Osteoblast (primary cell): Measurements from ENCODE around the gene CRPPA. TPM values are rescaled to one million over a fixed set of nuclear protein-coding genes. Genes with fewer than 3 reads are reported as not detected.

ENCODE experiments used
- DNase-seq: peaks from one replicate; pipeline ENCODE4 v3.0.0; 2011; ENCODE audit warnings: low spot score, mixed read lengths; ENCODE audit not compliant: insufficient read length; ENCODE audit errors: missing footprints
- H2AFZ ChIP-seq: 2 replicates; pipeline ENCODE4 v1.6.0; 2011; ENCODE audit warnings: mild to moderate bottlenecking, low read length
- H3K27ac ChIP-seq: 2 replicates; pipeline ENCODE4 v1.5.1; 2011; ENCODE audit warnings: mild to moderate bottlenecking, low read depth, low read length, moderate library complexity
- H3K27me3 ChIP-seq: 2 replicates; pipeline ENCODE4 v1.6.0; 2012; ENCODE audit warnings: mild to moderate bottlenecking, control low read depth, inconsistent platforms, low read length, moderate library complexity; ENCODE audit not compliant: insufficient read depth
- H3K36me3 ChIP-seq: 2 replicates; pipeline ENCODE4 v1.5.1; 2011; ENCODE audit warnings: mild to moderate bottlenecking, low read length, control low read depth, moderate library complexity; ENCODE audit not compliant: insufficient read depth
- H3K4me1 ChIP-seq: 2 replicates; pipeline ENCODE4 v1.5.1; 2011; ENCODE audit warnings: mild to moderate bottlenecking, low read length, control low read depth, moderate library complexity; ENCODE audit not compliant: insufficient read depth
- H3K4me2 ChIP-seq: 2 replicates; pipeline ENCODE4 v1.6.0; 2011; ENCODE audit warnings: mild to moderate bottlenecking, low read length; ENCODE audit not compliant: insufficient read depth
- H3K4me3 ChIP-seq: fragments of 200-600 bp; sonication (generic); 3 replicates; pipeline ENCODE4 v1.5.1; 2012; ENCODE audit warnings: mild to moderate bottlenecking, low read length, inconsistent platforms; ENCODE audit not compliant: insufficient read depth
- H3K79me2 ChIP-seq: 2 replicates; pipeline ENCODE4 v1.6.0; 2012; ENCODE audit warnings: mild to moderate bottlenecking, low read length, control low read depth, inconsistent platforms; ENCODE audit not compliant: insufficient read depth
- H3K9me3 ChIP-seq: 2 replicates; pipeline ENCODE4 v1.5.1; 2011; ENCODE audit warnings: low read depth, low read length, control low read depth
- H4K20me1 ChIP-seq: 2 replicates; pipeline ENCODE4 v1.6.0; 2012; ENCODE audit warnings: mild to moderate bottlenecking, low read length, control low read depth; ENCODE audit not compliant: insufficient read depth
- total RNA-seq: library from RNA; depleted of rRNA; stranded (reverse); fragments of >200 nt; gene quantifications from 2 replicates; pipeline ENCODE4 v1.2.3, GENCODE V29; 2012
- TF ChIP-seq, protein P1 (sequence below): IDR thresholded peaks from 2 replicates; pipeline ENCODE4 v1.5.1; 2011; ENCODE audit warnings: mild to moderate bottlenecking, low read depth, low read length, moderate library complexity; ENCODE audit errors: extremely low read depth

CRPPA gene
- total RNA-seq, 1 donor: 3.3 TPM

DNA sequence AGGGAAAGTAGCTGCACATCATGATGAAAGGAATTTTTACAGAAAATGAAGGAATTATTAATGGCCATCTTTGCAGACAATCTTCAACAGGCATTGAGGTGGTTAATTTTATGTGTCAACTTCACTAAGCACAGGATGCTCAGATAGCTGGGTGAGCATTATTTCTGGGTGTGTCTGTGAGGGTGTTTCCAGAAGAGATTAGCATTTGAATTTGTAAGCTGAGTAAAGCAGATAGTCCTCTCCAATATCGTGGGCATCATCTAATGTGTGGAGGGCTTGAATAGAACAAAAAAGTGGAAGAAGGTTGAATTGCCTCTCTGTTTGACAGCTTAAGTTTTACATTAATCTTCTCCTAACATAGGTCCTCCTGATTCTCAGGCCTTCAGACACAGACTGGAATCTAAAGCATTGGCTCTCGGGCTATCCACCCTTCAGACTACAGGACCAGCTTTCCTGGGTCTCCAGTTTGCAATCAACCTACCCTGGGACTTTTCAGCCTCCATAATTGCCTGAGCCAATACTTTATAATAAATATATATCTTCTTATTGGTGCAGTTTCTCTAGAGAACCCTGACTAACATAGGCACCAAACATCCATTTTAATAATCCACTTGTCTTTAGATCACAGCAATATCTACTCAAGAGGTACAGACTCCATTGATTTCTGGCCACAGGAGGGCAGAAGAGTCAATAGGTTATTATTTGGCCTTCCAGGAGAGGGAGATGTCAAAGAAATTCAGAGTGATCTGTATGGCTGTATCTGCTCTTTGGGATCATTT is 10.5 kb upstream of the CRPPA start:
- Histone ChIP-seq H4K20me1 (no peaks in the 10 kb centered on the region), H3K27ac (no peak overlapping the region), H3K4me1 (peaks cover 21% of the 10 kb centered on the region), H3K4me3 (no peak overlapping the region), H2AFZ (no peak overlapping the region), H3K79me2 (no peaks in the 10 kb centered on the region), H3K27me3 (no peaks in the 10 kb centered on the region), H3K9me3 (no peaks in the 10 kb centered on the region), H3K4me2 (no peak overlapping the region), H3K36me3 (no peaks in the 10 kb centered on the region)
- TF ChIP-seq, protein P1, sequence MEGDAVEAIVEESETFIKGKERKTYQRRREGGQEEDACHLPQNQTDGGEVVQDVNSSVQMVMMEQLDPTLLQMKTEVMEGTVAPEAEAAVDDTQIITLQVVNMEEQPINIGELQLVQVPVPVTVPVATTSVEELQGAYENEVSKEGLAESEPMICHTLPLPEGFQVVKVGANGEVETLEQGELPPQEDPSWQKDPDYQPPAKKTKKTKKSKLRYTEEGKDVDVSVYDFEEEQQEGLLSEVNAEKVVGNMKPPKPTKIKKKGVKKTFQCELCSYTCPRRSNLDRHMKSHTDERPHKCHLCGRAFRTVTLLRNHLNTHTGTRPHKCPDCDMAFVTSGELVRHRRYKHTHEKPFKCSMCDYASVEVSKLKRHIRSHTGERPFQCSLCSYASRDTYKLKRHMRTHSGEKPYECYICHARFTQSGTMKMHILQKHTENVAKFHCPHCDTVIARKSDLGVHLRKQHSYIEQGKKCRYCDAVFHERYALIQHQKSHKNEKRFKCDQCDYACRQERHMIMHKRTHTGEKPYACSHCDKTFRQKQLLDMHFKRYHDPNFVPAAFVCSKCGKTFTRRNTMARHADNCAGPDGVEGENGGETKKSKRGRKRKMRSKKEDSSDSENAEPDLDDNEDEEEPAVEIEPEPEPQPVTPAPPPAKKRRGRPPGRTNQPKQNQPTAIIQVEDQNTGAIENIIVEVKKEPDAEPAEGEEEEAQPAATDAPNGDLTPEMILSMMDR: peak; percentile 55
- DNase-seq: peak; percentile 55

DNA sequence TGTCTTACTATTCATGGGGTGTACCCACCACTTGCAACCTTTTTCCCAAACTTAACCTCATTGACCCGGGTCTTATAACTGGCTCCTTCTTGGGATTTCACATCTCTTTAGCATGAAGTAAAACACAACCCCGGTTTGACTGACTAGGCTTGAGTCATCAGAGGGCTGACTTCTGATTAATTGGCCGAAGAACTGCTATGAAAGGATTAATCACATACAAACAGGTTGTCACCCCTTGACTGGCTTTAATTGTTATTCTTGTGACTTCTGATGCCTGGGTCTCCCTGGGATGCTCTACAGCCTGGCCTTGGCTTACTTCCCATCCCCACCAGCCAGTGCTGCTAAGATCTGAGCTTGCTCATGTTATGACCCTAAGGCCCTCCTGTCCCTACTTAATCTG is 8.8 kb upstream of the CRPPA start:
- no peak overlapping the region for H3K27ac ChIP-seq
- H3K36me3 ChIP-seq: no peaks in the 10 kb centered on the region
- H3K27me3 ChIP-seq: no peaks in the 10 kb centered on the region
- H3K79me2 ChIP-seq: no peaks in the 10 kb centered on the region
- TF ChIP-seq, protein P1: no peak
- no peak overlapping the region for H2AFZ ChIP-seq
- no peak overlapping the region for H3K4me2 ChIP-seq
- no peaks in the 10 kb centered on the region for H3K9me3 ChIP-seq
- peaks cover 21% of the 10 kb centered on the region for H3K4me1 ChIP-seq
- H4K20me1 ChIP-seq: no peaks in the 10 kb centered on the region
- no peak overlapping the region for H3K4me3 ChIP-seq
- no peak for DNase-seq

DNA sequence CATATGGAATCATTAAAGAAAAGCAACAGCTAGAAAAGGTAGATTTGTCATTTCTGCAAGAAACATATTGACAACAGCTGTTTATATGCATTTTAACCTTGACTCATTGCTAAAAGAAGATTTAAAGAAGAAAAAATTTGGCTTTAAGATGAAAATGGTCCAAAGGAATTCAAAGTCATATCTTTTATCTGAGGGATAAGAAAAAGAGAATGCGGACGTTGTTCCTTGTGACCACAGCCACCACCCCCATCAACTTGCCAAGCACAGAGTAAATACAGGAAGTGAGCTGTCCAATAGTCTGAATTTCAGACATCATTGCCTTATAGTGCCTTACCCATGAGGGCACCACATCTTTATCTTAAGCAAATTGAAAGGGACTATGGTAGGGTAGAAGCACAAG is 7.3 kb upstream of the CRPPA start:
- H3K36me3 ChIP-seq: no peaks in the 10 kb centered on the region
- H3K27ac ChIP-seq: no peak overlapping the region
- H3K9me3 ChIP-seq: no peaks in the 10 kb centered on the region
- H4K20me1 ChIP-seq: no peaks in the 10 kb centered on the region
- TF ChIP-seq, protein P1: no peak
- H3K4me1 ChIP-seq: peaks cover 21% of the 10 kb centered on the region
- no peak overlapping the region for H2AFZ ChIP-seq
- H3K4me2 ChIP-seq: peak overlapping the region; percentile 12
- no peaks in the 10 kb centered on the region for H3K27me3 ChIP-seq
- H3K4me3 ChIP-seq: no peak overlapping the region
- peak; percentile 42 for DNase-seq
- no peaks in the 10 kb centered on the region for H3K79me2 ChIP-seq

DNA sequence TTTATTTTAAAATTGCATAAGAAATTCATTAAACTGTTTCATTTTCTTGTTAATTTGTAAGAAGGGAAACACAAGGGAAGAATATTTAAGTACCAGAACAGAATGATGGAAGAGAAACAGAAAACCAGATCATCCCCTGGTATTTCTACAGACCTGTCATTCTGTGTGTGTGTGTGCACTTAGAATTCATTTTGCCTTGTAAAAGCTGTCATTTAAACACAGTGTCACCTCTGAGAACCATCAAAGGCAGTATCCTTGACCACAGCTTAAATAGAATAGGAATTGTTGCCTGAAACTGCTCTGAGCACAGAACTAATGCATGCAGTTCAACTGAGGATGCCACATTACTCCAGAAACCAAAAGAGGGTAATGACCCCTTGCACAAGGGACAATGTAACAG is 6.8 kb upstream of the CRPPA start:
- Histone ChIP-seq H3K36me3 (no peaks in the 10 kb centered on the region), H4K20me1 (no peaks in the 10 kb centered on the region), H3K79me2 (no peaks in the 10 kb centered on the region), H3K27ac (no peak overlapping the region), H3K4me2 (peak overlapping the region; percentile 12), H3K9me3 (no peaks in the 10 kb centered on the region), H3K4me3 (no peak overlapping the region), H3K27me3 (no peaks in the 10 kb centered on the region), H3K4me1 (peaks cover 21% of the 10 kb centered on the region), H2AFZ (no peak overlapping the region)
- TF ChIP-seq, protein P1: no peak
- no peak for DNase-seq
